GM23338 (cell line): Measurements from ENCODE around the gene SPNS3. TPM values are rescaled to one million over a fixed set of nuclear protein-coding genes. Genes with fewer than 3 reads are reported as not detected.

Source experiments
- ATAC-seq: fragments of 200-7000 bp; cut with Tn5 transposase; 3 replicates; pipeline ENCODE4 v1.9.1; 2020
- DNase-seq: peaks from one replicate; pipeline ENCODE4 v3.0.0-alpha.2; 2015; ENCODE audit warnings: low spot score
- H2AFZ ChIP-seq: fragments of 200-600 bp; sonication (generic); 2 replicates; pipeline ENCODE4 v1.8.0; 2016; ENCODE audit warnings: antibody characterized with exemption, mild to moderate bottlenecking, moderate library complexity
- H3F3A ChIP-seq: fragments of 200-600 bp; sonication (generic); replicated peaks from 2 replicates; pipeline ENCODE4 v1.8.0; 2017; ENCODE audit warnings: antibody characterized with exemption, mixed run types, low read depth
- H3K27ac ChIP-seq: fragments of 200-600 bp; sonication (generic); 2 replicates; pipeline ENCODE4 v1.6.1; 2016; ENCODE audit warnings: low read depth
- H3K27me3 ChIP-seq: fragments of 200-600 bp; sonication (generic); 2 replicates; pipeline ENCODE4 v1.8.0; 2016; ENCODE audit warnings: mild to moderate bottlenecking, mixed run types, moderate library complexity; ENCODE audit not compliant: insufficient read depth
- H3K36me3 ChIP-seq: fragments of 200-600 bp; sonication (generic); 2 replicates; pipeline ENCODE4 v1.8.0; 2016; ENCODE audit warnings: mild to moderate bottlenecking; ENCODE audit not compliant: insufficient read depth
- H3K4me1 ChIP-seq: fragments of 200-600 bp; sonication (generic); 2 replicates; pipeline ENCODE4 v1.8.0; 2016; ENCODE audit warnings: mild to moderate bottlenecking, moderate library complexity; ENCODE audit not compliant: insufficient read depth
- H3K4me2 ChIP-seq: fragments of 200-600 bp; sonication (generic); 2 replicates; pipeline ENCODE4 v1.7.1; 2017; ENCODE audit warnings: mixed run types
- H3K4me3 ChIP-seq: fragments of 200-600 bp; sonication (generic); 2 replicates; pipeline ENCODE4 v1.6.1; 2016; ENCODE audit warnings: mixed run types
- H3K79me2 ChIP-seq: fragments of 200-600 bp; sonication (generic); replicated peaks from 2 replicates; pipeline ENCODE4 v1.8.0; 2017; ENCODE audit warnings: mild to moderate bottlenecking; ENCODE audit not compliant: insufficient read depth
- H3K9me2 ChIP-seq: fragments of 200-600 bp; sonication (generic); 2 replicates; pipeline ENCODE4 v1.8.0; 2017; ENCODE audit not compliant: insufficient read depth
- H4K20me1 ChIP-seq: fragments of 200-600 bp; sonication (generic); replicated peaks from 2 replicates; pipeline ENCODE4 v1.8.0; 2017; ENCODE audit warnings: mild to moderate bottlenecking; ENCODE audit not compliant: insufficient read depth
- H3K27ac Mint-ChIP-seq: 2 replicates; pipeline ENCODE4 v1.8.0; 2020; ENCODE audit warnings: inconsistent platforms, mild to moderate bottlenecking, moderate library complexity, mixed read lengths
- H3K27me3 Mint-ChIP-seq: 3 replicates; pipeline ENCODE4 v1.8.0; 2022; ENCODE audit warnings: low read depth, mild to moderate bottlenecking, moderate library complexity, mixed read lengths, inconsistent platforms; ENCODE audit not compliant: insufficient read depth, poor library complexity
- H3K36me3 Mint-ChIP-seq: 3 replicates; pipeline ENCODE4 v1.8.0; 2021; ENCODE audit warnings: low read depth, mild to moderate bottlenecking, inconsistent platforms, moderate library complexity, mixed read lengths
- H3K4me1 Mint-ChIP-seq: 3 replicates; pipeline ENCODE4 v1.8.0; 2020; ENCODE audit warnings: mild to moderate bottlenecking, inconsistent platforms, mixed read lengths
- H3K4me3 Mint-ChIP-seq: 3 replicates; pipeline ENCODE4 v1.8.0; 2021; ENCODE audit warnings: moderate library complexity, mild to moderate bottlenecking, inconsistent platforms, mixed read lengths
- H3K9me3 Mint-ChIP-seq: 3 replicates; pipeline ENCODE4 v1.8.0; 2020; ENCODE audit warnings: moderate library complexity, mild to moderate bottlenecking, inconsistent platforms, mixed read lengths
- CREB1 ChIP-seq: fragments of 250-450 bp; sonication (Bioruptor Pico); IDR thresholded peaks from 2 replicates; pipeline ENCODE4 v1.5.0; 2020; ENCODE audit warnings: low read depth, mild to moderate bottlenecking, moderate library complexity
- CTCF ChIP-seq, 2 experiments: fragments of 200-600 bp in 1 of 2; sonication (generic) in 1 of 2; conservative IDR thresholded peaks; 2 replicates each; pipeline versions ENCODE4 v1.5.1 to v1.6.1; 2016 to 2017; ENCODE audit warnings: antibody characterized with exemption in 2 of 2, low read depth in 2 of 2, mild to moderate bottlenecking in 2 of 2, moderate library complexity in 1 of 2
- ETS1 ChIP-seq: IDR thresholded peaks from 2 replicates; pipeline ENCODE4 v1.6.1; 2016; ENCODE audit warnings: antibody characterized with exemption
- EZH2 ChIP-seq: fragments of 200-600 bp; sonication (generic); IDR thresholded peaks from one replicate; pipeline ENCODE4 v1.8.0; 2017; ENCODE audit warnings: antibody characterized with exemption, mild to moderate bottlenecking, low read depth; ENCODE audit not compliant: unreplicated experiment
- JUNB ChIP-seq: IDR thresholded peaks from one replicate; pipeline ENCODE4 v1.6.1; 2016; ENCODE audit warnings: antibody characterized with exemption; ENCODE audit not compliant: unreplicated experiment
- POLR2AphosphoS5 ChIP-seq: IDR thresholded peaks from 2 replicates; pipeline ENCODE4 v1.6.1; 2016; ENCODE audit warnings: antibody characterized with exemption, low read depth
- REST ChIP-seq: IDR thresholded peaks from one replicate; pipeline ENCODE4 v1.6.1; 2018; ENCODE audit warnings: antibody characterized with exemption; ENCODE audit not compliant: unreplicated experiment
- STAT1 ChIP-seq: IDR thresholded peaks from one replicate; pipeline ENCODE4 v1.6.1; 2016; ENCODE audit warnings: antibody characterized with exemption; ENCODE audit not compliant: unreplicated experiment
- ZNF331 ChIP-seq: fragments of 250-450 bp; sonication (Bioruptor Pico); IDR thresholded peaks from 2 replicates; pipeline ENCODE4 v1.5.0; 2020; ENCODE audit warnings: low read depth, mild to moderate bottlenecking, moderate library complexity
- polyA plus RNA-seq: library from polyadenylated mRNA; unstranded; fragments of >200 nt; fragmentation: Nextera tagmentation; extraction: Ambion mirVana; gene quantifications from 2 replicates; pipeline ENCODE4 v1.2.1, GENCODE V29; 2016
- total RNA-seq: library from RNA; depleted of rRNA; stranded (reverse); fragments of >200 nt; shearing (Covaris generic); gene quantifications from 2 replicates; pipeline ENCODE4 v1.2.3, GENCODE V29; 2014

The SPNS3 gene
- total and polyA plus RNA-seq, 2 experiments from 2014 or later, result not detected

GRCh38 chr17:4520894-4521600 lies 87.3 kb downstream of the SPNS3 start:
- Histone ChIP-seq H3K79me2 (no peaks in the 10 kb centered on the region), H3K9me2 (no peaks in the 10 kb centered on the region), H3K27me3 (peaks cover 32% of the 10 kb centered on the region), H3K4me1 (no peaks in the 10 kb centered on the region), H3K27ac (no peak overlapping the region), H2AFZ (no peak overlapping the region), H3F3A (no peaks in the 10 kb centered on the region), H4K20me1 (no peaks in the 10 kb centered on the region), H3K4me2 (no peak overlapping the region), H3K36me3 (no peaks in the 10 kb centered on the region), H3K4me3 (no peak overlapping the region)
- Mint-ChIP-seq H3K4me1 (no peaks in the 10 kb centered on the region; the same call in 2 of the 3 replicates), H3K36me3 (no peaks in the 10 kb centered on the region; the same call in 2 of the 3 replicates), H3K4me3 (no peak overlapping the region; the same call in 2 of the 3 replicates), H3K9me3 (no peaks in the 10 kb centered on the region), H3K27ac (no peak overlapping the region), H3K27me3 (peaks cover 41% of the 10 kb centered on the region)
- ATAC-seq (no peak), DNase-seq (no peak)
- no peak for TF ChIP-seq CREB1 (CRISPR knock-in tag)
- TF ChIP-seq CTCF (conservative IDR thresholded peaks at IDR 0.05; ENCODE audit: low read depth in 2 of 2), result no peak
- no peak for TF ChIP-seq REST
- no peak for TF ChIP-seq STAT1
- TF ChIP-seq ETS1, result no peak
- TF ChIP-seq POLR2AphosphoS5, result no peak
- no peak for TF ChIP-seq ZNF331 (CRISPR knock-in tag)
- TF ChIP-seq EZH2, result no peak
- no peak for TF ChIP-seq JUNB
